IMR-90 (cell line): ENCODE measurements around the gene KRTAP10-11.

Experiments
- CTCF ChIP-seq: conservative IDR thresholded peaks from 2 replicates; pipeline ENCODE4 v1.5.1; 2012; ENCODE audit warnings: mild to moderate bottlenecking, low read depth, low read length, improper control_type of control experiment
- RFX5 ChIP-seq: IDR thresholded peaks from 2 replicates; pipeline ENCODE4 v1.8.0; 2012; ENCODE audit warnings: low read depth, mild to moderate bottlenecking, low read length, moderate library complexity

GRCh38 chr21:44643741-44644310, 2.4 kb upstream of the KRTAP10-11 start:
- TF ChIP-seq RFX5 (no peak), CTCF (no peak)
